HUDEP-2 (cell line): ENCODE data around the gene TTYH3.

ENCODE experiments used
- DNase-seq, 76 experiments: peaks; one replicate each; lab custom pipeline; 2025; ENCODE audit not compliant: unreplicated experiment in 76 of 76; lab: John Stamatoyannopoulos, UW

TTYH3 gene

DNA sequence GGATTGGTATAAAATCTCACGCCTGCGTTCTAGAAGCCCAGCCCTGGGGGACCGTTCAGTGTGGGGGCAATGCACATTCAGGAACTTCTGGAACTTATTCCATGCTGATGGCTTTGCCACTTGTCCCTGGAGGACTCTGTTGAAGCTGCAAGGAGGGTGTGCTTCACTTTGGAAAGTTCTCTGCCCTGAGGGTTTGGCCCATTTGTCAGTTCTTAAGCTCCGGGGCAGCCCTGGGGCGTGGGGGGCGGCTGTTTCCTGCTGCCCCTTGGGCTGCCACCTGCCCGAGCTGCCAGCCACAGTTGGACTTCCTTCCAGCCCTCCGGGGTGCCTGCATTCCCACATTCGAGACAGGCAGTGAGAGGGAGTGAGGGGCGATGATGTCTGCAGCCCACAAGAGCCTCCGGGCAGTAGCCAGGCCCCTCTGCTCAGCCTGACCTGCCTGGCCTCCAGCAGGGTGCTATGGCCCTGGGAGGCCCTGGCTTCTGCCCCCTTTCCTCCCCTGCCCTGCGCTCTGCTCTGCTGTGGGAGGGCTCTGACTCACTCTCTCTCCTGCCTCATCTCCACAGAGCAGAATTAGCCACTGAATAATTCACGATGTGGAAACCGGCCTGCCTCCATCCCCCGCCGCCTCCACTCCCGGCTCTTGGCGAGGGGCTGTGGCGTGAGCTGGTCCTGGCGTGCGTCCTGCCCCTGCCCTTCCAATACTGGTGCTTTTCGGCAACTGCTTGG, 1.9 kb downstream of the TTYH3 start:
- peak in 5 of 76 experiments; percentile 11 to 51 (median 14) for DNase-seq

DNA sequence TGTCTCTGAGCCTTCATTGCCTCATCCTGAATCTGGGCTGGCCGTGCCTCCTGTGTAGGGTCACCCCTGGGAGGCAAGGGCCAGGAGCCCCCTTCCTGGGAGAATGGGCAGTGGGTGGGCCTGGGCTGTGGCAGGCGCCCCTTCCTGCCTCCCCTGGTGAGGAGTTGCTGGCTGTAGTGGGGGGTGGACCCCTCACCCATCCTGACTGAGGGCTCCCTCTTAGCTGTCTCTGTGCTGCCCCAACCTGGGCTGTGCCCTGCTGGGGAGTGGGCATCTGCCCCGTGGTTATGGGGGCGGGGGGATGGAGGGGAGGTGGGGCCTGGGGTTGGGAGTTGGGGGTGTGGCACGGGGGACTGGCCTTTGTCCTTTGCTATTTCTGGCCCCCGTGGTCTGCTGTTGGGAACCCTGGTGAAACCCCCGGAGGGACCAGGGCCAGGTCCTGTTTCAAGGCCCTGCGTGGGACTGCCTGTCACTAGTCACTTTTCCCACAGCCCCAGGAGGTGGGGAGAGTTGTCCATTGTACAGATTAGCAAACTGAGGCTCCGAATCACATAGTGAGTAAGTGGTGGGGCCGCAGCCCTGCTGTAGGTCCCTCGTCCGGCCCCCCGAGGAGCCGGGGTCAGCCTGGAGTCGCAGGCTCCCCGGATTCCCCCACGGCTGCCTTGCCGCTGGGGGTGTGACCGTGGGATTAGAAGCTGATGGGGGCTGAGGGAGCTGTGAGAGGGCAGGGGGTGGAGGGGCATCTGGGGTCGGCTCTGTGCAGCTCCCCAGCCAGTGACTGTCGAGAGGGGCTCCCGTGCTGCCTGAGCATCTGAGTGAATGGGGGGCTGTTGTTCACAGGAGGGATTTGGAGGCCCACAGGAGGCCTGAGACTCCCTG, 2.7 kb downstream of the TTYH3 start:
- no peak for DNase-seq

DNA sequence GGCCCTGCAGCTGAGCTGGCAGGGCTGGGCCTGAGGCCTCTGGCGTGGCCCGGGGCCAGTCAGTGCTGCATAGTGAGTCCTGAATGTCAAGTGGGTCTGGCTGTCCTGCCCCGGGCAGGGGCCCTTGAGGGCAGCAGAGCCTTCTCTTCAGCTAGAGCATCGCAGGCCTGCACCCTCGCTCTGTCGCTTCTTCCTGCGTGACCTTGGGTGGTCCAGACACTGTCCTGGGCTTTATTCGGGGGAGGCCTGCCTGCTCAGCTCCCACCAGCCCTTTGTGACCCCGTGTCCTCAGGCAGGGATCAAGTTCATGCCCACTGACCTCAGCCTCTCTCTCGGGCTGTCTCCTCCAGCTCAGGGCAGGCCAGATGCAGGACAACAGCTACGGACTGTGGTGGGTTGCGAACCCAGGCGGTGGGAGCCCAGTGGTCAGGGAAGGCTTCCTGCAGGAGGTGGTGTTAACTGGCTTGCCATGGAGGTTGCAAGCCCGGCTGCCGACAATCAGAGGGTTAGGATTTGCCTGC, 3.4 kb downstream of the TTYH3 start:
- no peak for DNase-seq

DNA sequence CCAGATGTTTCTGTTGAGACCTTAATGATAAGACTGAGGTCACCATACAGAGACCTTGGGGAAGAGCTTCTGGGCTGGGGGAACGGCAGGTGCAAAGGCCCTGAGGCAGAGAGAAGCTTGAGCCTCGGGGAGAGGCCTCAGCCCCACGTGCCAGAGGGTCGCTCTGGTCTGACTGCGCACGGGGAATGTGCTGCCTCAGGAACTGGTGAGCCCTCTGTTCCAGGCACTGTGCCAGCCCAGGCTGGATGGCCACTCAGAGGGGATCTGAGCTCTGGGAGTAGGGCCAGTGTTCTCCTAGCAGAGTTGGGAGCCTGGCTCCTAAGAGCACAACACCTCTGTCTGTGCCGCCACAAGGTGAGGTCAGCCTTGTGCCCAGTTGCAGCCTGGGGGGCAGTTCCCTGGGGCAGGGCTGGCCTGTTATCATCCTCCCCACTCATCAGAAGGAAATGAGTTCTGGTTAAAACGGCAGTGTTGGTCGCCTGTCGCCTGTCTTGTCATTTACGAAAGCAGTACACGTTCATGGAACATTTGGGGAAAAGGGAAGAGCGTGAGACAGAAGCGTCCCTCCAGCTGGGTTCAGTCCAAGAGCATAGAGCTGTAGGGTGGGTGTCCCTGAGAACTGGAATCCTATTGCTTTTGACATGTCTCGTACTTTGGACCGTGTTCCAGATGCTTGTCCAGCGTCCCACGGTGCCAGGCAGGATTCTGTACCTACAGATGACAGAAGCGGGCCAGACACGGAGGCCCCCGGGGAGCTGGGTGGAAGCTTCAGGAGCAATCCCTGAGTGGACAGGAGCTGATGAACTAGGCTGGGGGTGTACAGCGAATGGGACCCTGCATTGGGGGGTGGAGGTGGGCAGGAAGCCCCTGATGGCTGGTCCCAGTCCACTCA, 4.3 kb downstream of the TTYH3 start:
- no peak for DNase-seq

DNA sequence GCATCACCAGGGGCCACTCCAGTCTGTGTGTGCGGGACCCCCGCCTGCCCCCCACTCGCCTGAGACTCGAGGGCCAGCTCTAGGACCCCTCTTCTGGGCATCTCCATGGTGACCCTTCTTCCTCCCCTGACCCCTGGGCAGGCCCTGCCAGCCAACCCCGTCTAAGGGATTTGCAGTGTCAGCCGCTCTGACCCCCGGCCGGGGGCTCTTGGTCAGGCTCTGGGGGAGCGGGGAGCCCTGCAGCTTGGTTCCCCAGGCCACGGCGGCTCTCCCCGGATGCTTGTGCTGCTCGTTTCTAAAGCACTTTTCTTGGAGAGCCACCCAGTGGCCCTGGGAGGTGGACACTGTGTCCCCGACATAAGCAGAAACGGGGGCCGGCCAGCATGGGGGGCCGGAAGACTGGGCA, 5.3 kb downstream of the TTYH3 start:
- no peak for DNase-seq

DNA sequence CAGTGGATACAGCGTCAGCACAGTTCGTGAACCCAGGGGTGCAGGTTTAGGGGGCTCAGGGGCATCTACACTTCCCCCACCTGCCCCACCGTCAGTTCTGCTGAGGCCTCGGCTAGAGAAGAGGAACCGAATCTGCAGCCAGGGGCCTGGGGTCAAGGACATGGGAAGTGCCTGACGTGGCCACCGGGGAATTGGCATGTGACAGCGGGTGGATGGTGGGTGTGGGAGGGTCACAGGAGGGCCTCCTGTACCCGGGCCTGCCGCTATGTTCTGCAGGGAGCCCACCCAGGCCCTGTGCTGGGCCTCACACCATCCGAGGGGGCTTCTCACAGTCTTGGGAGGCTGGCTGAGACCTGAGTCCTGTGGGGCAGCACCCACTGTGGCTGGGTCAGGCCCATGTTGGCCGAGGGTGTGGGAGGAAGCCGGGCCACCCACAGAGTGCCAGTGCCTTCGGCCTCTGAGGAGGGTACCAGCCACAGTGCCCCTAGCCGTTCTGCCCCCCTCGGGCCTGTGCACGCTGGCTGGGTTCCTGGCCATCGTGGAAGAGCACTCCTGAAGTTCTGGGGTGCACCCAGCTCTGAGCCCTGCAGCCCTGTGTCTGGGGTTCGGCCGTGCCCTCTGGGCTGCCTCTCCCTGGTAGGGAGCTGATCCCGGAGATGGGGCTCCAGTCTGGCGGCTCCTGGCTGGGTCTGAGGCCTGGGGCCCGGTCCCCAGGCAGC, 5.9 kb downstream of the TTYH3 start:
- DNase-seq = no peak

DNA sequence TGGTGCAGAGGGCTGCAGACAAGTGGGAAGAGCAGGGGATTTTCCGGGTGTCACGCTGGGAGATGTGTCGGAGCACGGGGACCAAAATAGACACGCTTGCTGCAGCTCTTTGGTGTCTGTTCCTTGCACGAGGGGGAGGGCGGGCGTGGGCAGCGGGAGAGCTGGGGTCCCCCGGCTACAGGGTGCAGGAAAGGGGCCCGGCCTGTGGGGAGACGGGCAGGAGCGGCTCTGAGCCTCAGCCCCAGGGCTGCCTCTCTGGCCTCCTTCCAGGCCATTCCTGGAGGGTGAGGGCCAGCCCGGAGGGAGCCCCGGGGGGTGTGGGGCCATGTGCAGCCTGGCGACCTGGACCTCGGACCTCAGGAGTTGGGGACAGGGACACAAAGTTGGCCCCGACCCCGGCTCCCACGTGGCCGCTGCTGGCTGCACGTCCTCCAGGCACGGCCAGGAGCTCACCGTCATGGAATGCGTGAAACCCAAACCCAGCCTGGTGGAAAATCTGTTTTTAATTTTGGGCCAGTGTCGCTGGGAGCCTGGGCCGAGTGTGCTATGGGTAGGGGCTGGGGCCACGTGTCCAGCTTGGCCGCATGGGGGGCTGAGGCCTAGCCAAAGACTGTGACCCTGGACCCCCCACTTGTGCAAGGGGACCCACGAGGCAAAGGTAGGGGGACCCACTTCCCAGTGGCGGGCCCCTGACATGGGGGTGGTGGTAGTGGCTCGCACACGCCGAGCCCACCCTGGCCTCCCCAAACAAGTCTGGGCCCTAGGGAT, 6.6 kb downstream of the TTYH3 start:
- no peak for DNase-seq

DNA sequence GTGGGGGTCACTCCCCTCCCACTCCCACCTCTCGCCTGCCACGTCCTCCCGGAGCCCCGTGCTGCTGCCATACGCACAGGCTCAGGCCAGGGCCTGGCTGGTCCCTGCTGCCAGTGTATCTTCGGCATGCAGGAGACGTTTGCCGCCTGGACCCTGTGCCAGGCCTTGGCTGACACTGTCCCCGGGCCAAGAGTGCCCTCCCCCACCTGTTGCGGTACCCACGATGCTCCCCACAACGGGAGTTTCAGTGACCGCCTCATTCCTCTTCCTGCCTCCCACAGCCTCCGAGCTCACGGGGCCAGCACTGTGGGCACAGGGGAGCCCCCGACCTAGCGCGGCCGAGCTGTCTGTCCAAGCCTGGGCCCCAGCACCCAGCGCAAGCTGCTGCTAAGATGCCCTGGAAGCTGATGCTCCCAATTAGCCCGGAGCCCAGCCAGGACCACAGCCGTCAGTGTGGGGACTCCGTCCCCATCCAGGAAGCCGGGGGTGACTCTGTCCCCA, 7.4 kb downstream of the TTYH3 start:
- DNase-seq = no peak

DNA sequence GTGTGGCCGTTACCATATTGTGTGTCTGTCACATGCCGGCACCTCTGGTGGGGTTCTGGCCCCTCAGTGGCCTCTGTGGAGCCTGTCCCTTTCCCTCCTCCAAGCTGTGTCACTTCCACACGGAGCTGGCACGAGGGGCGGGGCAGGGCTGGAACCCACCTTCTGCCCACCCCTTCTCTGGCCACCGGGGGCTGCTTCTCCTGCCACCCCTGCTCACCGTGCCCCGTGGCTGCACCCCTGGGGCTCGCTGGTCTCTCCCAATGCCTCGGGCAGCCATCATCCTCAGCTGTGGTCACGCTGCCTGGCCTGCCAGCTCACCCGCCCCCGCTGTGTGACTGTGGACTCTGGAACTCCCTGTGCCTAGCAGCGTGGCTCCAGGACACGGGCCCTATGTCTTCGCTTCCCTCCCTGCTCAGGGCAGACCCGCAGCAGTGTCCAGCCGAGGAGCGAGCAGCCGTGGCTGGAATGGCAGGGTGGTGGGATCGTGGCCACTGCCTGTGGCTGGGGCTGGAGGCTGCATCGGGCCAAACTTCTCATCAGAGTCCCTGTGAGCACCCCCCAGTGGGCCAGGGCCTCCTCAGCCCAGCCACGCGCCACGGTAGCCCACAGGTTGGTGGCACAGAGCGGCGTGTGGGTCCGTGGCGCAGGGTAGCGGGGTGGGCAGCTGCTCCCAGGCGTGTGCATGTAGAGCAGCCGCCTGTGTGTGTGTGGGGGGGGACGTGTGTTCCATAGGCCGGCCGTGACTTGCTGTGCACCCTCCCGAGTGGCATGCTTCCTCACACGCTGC, 8.1 kb downstream of the TTYH3 start:
- DNase-seq = no peak

DNA sequence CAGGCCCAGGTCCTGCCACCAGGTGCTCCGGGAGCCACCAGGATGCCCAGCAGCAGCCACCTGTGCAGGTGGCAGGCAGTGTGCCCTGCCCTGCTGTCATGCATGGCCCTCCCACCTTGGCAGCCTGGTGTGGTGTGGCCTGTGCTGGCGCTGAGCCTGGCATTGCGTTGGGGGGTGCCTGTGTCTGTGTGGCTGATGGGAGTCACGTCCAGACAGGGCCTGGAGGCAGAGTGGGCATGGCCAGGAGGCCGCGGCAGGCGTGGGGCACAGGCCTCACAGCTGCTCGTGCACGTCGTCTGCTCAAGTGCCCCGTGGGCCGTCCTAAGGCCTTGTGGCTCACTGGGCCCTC, 8.7 kb downstream of the TTYH3 start:
- DNase-seq = no peak

DNA sequence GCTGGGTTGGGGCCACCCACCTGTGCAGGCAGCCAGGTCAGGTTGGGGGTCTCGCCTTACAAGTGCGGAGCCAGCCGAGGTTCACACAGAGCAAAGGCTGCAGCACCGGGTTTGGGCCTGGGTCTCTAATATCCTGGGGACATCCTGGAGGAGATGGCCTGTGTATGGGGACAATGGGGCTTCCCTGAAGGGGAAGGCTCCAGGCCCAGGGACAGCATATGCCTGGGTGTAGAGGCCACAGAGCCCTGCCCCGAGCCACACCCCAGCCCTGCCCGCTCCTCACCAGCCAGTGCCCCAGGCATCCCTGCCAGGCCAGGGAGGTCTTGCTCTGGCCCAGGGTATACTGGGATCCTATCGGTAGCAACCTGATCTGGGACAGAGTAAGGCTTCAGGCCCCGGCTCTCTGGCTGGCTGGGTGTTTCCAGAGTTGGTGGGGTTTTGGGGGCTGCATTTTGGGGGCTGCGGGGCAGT, 9.1 kb downstream of the TTYH3 start:
- no peak for DNase-seq

DNA sequence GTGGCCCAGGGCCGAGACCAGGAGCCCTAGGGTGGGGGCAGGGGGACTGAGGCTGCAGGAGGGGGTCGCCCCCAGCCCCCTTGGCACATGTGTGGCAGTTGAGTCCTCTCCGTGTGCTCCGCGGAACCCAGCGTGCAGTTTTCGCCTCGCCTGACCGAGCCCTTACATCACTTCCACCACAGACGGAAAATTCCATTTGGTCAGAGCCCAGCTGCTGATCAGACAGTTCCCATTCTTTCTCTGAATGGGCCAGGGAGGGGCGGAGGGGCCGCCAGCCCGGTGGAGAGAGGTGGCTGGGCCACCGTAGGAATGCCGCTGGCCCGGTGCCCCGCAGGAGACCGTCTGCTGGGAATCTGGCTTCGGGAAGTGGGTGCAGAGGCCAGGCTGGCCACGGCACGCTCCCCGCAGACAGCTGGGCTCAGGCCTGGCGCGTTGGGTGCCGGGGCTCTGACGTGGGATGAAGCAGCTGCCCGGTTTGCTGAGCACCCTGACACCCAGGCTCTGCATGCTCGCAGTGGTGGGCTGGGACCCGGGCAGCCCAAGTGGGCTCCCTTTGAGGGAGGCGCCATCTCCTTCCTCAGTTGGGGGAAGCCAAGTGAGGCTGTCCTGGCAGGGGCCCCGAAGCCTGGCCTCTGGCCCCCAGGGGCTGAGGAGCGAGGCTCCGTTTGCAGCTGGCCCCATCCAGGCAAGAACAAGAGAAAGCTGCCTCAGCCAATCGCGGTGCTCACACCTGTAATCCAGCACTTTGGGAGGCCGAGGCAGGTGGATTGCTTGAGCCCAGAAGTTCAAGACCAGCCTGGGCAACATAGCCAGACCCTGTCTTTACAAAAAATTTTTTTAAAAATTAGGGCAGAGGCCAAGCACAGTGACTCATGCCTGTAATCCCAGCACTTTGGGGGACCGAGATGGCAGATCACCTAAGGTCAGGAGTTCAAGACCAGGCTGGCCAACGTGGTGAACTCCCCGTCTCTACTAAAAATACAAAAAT, 9.9 kb downstream of the TTYH3 start:
- peak in 2 of 76 experiments; percentile 7 to 10 for DNase-seq

DNA sequence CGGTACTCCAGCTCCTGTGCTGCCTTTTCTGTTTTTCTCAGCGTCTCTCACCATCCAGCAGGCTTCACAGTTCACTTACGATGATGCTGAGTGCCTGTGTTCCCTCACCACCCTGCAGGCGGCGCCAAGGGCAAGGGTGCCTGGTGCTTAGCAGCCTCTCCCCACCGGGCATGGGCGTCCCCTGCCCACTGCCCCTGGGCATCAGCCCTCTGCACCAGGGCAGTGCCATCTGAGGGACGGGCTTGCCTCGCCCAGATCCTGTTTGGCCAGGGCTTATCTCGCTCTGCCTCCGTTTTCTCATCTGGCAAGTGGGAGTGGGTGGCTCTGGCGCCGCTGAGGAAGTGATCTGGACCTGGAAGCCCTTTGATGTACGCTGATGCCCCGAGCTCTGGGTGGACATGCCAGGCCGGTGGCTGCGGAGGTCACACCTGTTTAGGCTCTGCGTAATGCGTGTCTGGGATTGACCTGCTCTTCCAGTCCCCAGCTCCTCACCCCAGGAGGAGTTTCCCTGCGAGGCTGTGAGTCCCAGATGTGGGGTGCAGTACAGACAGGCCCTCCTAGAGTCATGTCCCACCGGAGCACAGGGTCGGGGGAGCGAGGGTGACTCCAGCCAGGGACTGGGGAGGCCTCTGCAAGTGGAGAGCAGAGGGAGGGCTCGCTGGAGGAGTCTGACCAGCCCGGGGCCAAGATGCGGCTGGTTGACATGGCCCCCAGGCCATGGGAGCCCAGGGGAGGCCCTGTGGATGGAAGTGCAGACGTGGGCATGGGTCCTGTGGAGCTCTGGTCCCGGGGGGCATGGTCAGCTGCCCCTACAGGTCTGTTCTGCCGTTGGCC, 11.8 kb downstream of the TTYH3 start:
- peak in 12 of 76 experiments; percentile 7 to 32 (median 22) for DNase-seq

DNA sequence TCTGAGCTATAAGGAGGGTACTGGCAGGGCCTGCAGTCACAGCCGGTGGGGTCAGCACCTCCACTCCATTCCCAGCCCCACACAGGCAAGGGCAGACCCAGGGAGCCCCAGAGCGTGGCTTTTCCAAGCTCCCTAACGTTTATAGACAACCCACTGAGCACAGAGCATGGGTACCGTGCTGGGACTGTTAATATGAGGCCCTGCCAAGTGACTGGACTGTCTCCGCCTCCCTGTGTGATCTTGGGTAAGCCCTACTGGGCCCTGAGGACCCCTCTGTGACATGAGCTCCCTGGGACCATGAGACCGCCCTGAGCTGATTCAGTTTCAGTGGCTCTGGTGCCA, 12.4 kb downstream of the TTYH3 start:
- no peak for DNase-seq

DNA sequence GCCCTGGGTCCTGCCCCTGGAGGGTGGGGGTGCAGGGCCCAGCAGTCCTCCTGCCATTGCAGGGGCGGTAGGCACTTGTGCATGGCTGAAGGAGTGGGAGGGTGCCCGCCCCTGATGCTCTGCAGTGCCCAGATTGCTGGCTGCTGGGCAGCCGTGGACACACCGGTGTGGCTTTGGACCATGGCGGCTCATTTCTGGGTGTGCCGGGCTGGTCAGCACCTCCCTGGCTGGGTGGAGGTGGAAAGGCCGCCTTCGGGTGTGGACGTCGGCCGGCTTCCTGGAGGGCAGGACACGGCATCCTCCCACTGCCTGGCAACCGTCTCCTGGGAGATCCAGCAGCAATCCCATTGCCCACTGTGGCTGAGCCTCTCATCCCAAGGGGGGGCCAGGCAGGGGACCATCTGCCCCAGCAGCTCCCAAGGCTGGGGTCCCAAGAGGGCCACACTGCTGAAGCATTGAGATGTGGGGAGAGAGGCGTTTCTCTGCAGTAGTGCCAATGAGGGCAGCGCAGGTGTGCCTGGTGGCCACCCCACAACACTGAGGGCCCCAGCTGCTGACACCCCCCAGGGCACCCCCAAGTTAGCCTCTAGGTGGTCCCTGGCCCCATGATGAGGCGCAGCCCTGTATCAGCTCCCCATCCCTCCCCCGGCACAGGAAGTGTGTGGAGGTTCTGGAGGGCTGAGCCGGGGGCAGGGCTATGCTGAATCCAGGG, 12.9 kb downstream of the TTYH3 start:
- DNase-seq = no peak
